Measurements from ENCODE around the gene SCP2. TPM values are rescaled to one million over a fixed set of nuclear protein-coding genes. Genes with fewer than 3 reads are reported as not detected.
A peak's percentile ranks its signal among the peaks of the same experiment; 100 is the strongest.

Gene SCP2
- total RNA-seq, 1 experiment from 2014 or later, result 56.4 TPM

- Mint-ChIP-seq H3K4me3 (no peak overlapping the region), H3K9me3 (no peaks in the 10 kb centered on the region), H3K36me3 (no peaks in the 10 kb centered on the region), H3K4me1 (no peaks in the 10 kb centered on the region), H3K27ac (no peak overlapping the region), H3K27me3 (ENCODE audit: low read depth) (peaks cover 2% of the 10 kb centered on the region; the same call in 1 of the 2 replicates)
- no peak for TF ChIP-seq CREM (CRISPR knock-in tag; IDR thresholded peaks at IDR 0.05)
- no peak for TF ChIP-seq GRHL2 (CRISPR knock-in tag; IDR thresholded peaks at IDR 0.05; ENCODE audit: insufficient replicate concordance, severe bottlenecking)
- TF ChIP-seq ZNF671 (CRISPR knock-in tag; IDR thresholded peaks at IDR 0.05), result no peak
- no peak for TF ChIP-seq ZNF232 (CRISPR knock-in tag; IDR thresholded peaks at IDR 0.05)
- no peak for TF ChIP-seq EMX1 (CRISPR knock-in tag; IDR thresholded peaks at IDR 0.05)
- no peak for TF ChIP-seq MXD4 (CRISPR knock-in tag; IDR thresholded peaks at IDR 0.05; ENCODE audit: borderline replicate concordance)
- no peak for TF ChIP-seq RORB (CRISPR knock-in tag; IDR thresholded peaks at IDR 0.05)
- no peak for TF ChIP-seq FOXK1 (CRISPR knock-in tag; IDR thresholded peaks at IDR 0.05)
- TF ChIP-seq TEAD1 (CRISPR knock-in tag; IDR thresholded peaks at IDR 0.05), result no peak
- ChIA-PET POLR2A (no interaction called here), CTCF (interaction anchor here (0.8 to 1.3 kb wide), 3 partner anchors 8 to 17 kb away, joined by 3 to 4 read pairs (median 3); no protein-coding TSS in a partner anchor)
- DNase-seq (ENCODE audit: low spot score) (peak; percentile 3), ATAC-seq (no peak)
Observed at GRCh38 chr1:53070621-53071020, 143.5 kb downstream of the SCP2 start.

- Mint-ChIP-seq H3K4me3 (no peak overlapping the region), H3K27me3 (ENCODE audit: low read depth) (no peaks in the 10 kb centered on the region), H3K9me3 (no peaks in the 10 kb centered on the region), H3K4me1 (no peaks in the 10 kb centered on the region), H3K27ac (no peak overlapping the region), H3K36me3 (no peaks in the 10 kb centered on the region)
- DNase-seq (ENCODE audit: low spot score) (peak; percentile 8), ATAC-seq (no peak)
- ChIA-PET CTCF (interaction anchor here (0.8 to 1.3 kb wide), 3 partner anchors 9 to 16 kb away, joined by 3 to 4 read pairs (median 3); no protein-coding TSS in a partner anchor), POLR2A (no interaction called here)
- TF ChIP-seq ZNF396 (CRISPR knock-in tag; IDR thresholded peaks at IDR 0.05; ENCODE audit: borderline replicate concordance) (no peak), ARID4B (CRISPR knock-in tag; IDR thresholded peaks at IDR 0.05; ENCODE audit: borderline replicate concordance) (no peak), HMGXB4 (CRISPR knock-in tag; IDR thresholded peaks at IDR 0.05) (no peak), ESRRA (CRISPR knock-in tag; IDR thresholded peaks at IDR 0.05; ENCODE audit: borderline replicate concordance) (no peak), STAT6 (CRISPR knock-in tag; conservative IDR thresholded peaks at IDR 0.05; ENCODE audit: low read depth) (no peak), GRHL2 (CRISPR knock-in tag; IDR thresholded peaks at IDR 0.05; ENCODE audit: insufficient replicate concordance, severe bottlenecking) (no peak), ZNF416 (CRISPR knock-in tag; IDR thresholded peaks at IDR 0.05) (no peak), MXD4 (CRISPR knock-in tag; IDR thresholded peaks at IDR 0.05; ENCODE audit: borderline replicate concordance) (no peak), ATF2 (CRISPR knock-in tag; IDR thresholded peaks at IDR 0.05; ENCODE audit: borderline replicate concordance, low read depth) (no peak), ETV6 (CRISPR knock-in tag; IDR thresholded peaks at IDR 0.05) (no peak), CTCF (IDR thresholded peaks at IDR 0.05) (no peak), ZNF121 (CRISPR knock-in tag; IDR thresholded peaks at IDR 0.05) (no peak), SMAD4 (CRISPR knock-in tag; IDR thresholded peaks at IDR 0.05) (no peak), E2F5 (CRISPR knock-in tag; IDR thresholded peaks at IDR 0.05) (no peak)
Observed at GRCh38 chr1:53071167-53071865, 144.2 kb downstream of the SCP2 start.
